Measurements from ENCODE around the gene IL2RA. TPM values are rescaled to one million over a fixed set of nuclear protein-coding genes. Genes with fewer than 3 reads are reported as not detected.
"Not testable (repeated sequence)": the region's sequence is repeated elsewhere in the genome, so short reads cannot be mapped to it uniquely, and the experiment has no call there.

The IL2RA gene
- total and polyA plus RNA-seq, 4 donors, result 0.33 to 4.2 (median 3.3) TPM

DNA sequence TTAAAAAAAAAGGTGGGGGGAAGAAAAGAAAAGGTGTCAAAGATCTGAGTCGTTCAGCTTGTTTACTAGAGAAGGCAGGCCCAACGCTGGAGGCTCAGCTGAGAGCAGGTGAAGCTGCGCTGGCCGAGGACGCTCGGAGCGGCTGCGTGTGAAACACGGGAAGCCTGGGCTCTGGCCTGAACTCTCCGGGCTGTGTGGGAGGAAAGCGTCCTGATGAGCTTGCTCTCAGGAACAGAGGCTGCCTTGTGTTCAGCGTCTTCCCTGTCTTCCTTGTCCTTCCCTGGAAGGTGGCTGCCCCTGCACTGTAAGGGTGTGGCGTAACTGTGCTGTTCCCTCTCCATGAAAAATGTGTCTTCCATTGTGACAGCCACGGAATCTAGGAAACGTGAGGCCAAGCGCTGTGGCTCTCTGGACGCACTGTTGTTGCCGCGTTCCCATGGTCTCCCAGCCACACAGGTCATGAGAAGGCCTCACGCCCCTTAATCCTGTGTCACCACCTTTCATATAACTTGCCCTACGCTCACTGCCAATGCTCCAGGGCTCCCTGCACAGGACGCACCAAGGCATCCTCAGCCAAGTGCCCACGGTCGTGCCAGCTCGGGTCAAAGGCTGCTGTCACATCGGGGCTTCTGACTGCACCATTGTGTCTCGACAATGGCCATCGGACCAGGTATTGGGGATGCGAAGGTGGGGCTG, 100.6 kb downstream of the IL2RA start:
- Histone ChIP-seq H3K9me3 (ENCODE audit: control insufficient read depth, low read length) (no peaks in the 10 kb centered on the region), H3K27me3 (ENCODE audit: control insufficient read depth in 1 of 2, insufficient read depth in 2 of 2, low read length in 1 of 2) (no peaks in the 10 kb centered on the region), H3K36me3 (ENCODE audit: control insufficient read depth in 1 of 2, insufficient read depth in 2 of 2, low read length in 1 of 2) (peaks cover 0 to 2% of the 10 kb centered on the region in 2 donors), H3K27ac (ENCODE audit: low read depth in 1 of 2, low read length in 2 of 2) (no peak overlapping the region), H3K4me3 (ENCODE audit: low read length in 2 of 2) (no peak overlapping the region), H3K4me1 (ENCODE audit: control insufficient read depth in 1 of 2, insufficient read depth in 2 of 2, low read length in 2 of 2) (no peaks in the 10 kb centered on the region)
- DNase-seq (peak; percentile 35 to 62), ATAC-seq (ENCODE audit: low FRiP score) (no peak)
- intact Hi-C loops (cut with DNase I), result no loop called here
- 93 to 94% methylated on average over 29 of the region's 29 CpGs for WGBS, 2 donors

- H3K36me3 ChIP-seq (ENCODE audit: control insufficient read depth in 1 of 2, insufficient read depth in 2 of 2, low read length in 1 of 2); intact Hi-C loops (cut with DNase I): not testable (repeated sequence)
Observed at GRCh38 chr10:5960973-5961275, 101.2 kb downstream of the IL2RA start.

More at GRCh38 chr10:5960973-5961275, 101.2 kb downstream of the IL2RA start:
- peak in 1 of 2 donors; percentile 10 for DNase-seq
- H3K27ac ChIP-seq (ENCODE audit: low read depth in 1 of 2, low read length in 2 of 2); H3K4me3 ChIP-seq (ENCODE audit: low read length in 2 of 2); H3K27me3 ChIP-seq (ENCODE audit: control insufficient read depth in 1 of 2, insufficient read depth in 2 of 2, low read length in 1 of 2); H3K4me1 ChIP-seq (ENCODE audit: control insufficient read depth in 1 of 2, insufficient read depth in 2 of 2, low read length in 2 of 2); ATAC-seq (ENCODE audit: low FRiP score); H3K9me3 ChIP-seq (ENCODE audit: control insufficient read depth, low read length): not testable (repeated sequence)
- 97% methylated on average over 10 of the region's 10 CpGs for WGBS, 2 donors

Other genes with a start within 250 kb of the IL2RA start
- gene GDI2, start 248.9 kb downstream of the IL2RA start, total RNA-seq, result 100 to 1,000 TPM; 140 to 161 TPM
- 100 to 1,000 TPM; 116 to 147 TPM for gene GDI2, start 248.9 kb downstream of the IL2RA start, polyA plus RNA-seq
- gene ANKRD16, start 172.5 kb downstream of the IL2RA start, total RNA-seq, result 1 to 10 TPM; 4.6 to 8.8 TPM
- 1 to 10 TPM; 6.1 to 6.7 TPM for gene ANKRD16, start 172.5 kb downstream of the IL2RA start, polyA plus RNA-seq
- gene FBH1, start 172.1 kb downstream of the IL2RA start, total RNA-seq, result 100 to 1,000 TPM; 108 to 110 TPM
- 100 to 1,000 TPM in 1 of 2 donors, 10 to 100 TPM in 1; 36.9 to 101 TPM for gene FBH1, start 172.1 kb downstream of the IL2RA start, polyA plus RNA-seq
- 10 to 100 TPM; 19.0 to 21.2 TPM for gene IL15RA, start 84.8 kb downstream of the IL2RA start, total RNA-seq
- gene IL15RA, start 84.8 kb downstream of the IL2RA start, polyA plus RNA-seq, result 10 to 100 TPM in 1 of 2 donors, 1 to 10 TPM in 1; 6.0 to 23.9 TPM
- gene RBM17, start 26.7 kb upstream of the IL2RA start, total RNA-seq, result 10 to 100 TPM; 82.0 to 94.1 TPM
- gene RBM17, start 26.7 kb upstream of the IL2RA start, polyA plus RNA-seq, result 10 to 100 TPM; 41.4 to 89.4 TPM
- 100 to 1,000 TPM; 116 to 140 TPM for gene PFKFB3, start 140.6 kb upstream of the IL2RA start, total RNA-seq
- gene PFKFB3, start 140.6 kb upstream of the IL2RA start, polyA plus RNA-seq, result 10 to 100 TPM; 31.4 to 45.6 TPM

Data from aorta (tissue), 5 donors.